NB4 (cell line): ENCODE data around the gene JAKMIP1.

Source experiments
- CTCF ChIP-seq: IDR thresholded peaks from one replicate; pipeline ENCODE4 v1.5.1; 2012; ENCODE audit warnings: low read depth, low read length
- MAX ChIP-seq: IDR thresholded peaks from 2 replicates; pipeline ENCODE4 v1.6.1; 2011; ENCODE audit warnings: low read depth, low read length
- POLR2A ChIP-seq: IDR thresholded peaks from 2 replicates; pipeline ENCODE4 v1.6.1; 2011; ENCODE audit warnings: mild to moderate bottlenecking; ENCODE audit not compliant: insufficient read length; ENCODE audit errors: extremely low read depth

GRCh38 chr4:6229671-6230501, 29.5 kb upstream of the JAKMIP1 start:
- TF ChIP-seq CTCF (no peak), POLR2A (no peak), MAX (no peak)
